Measurements from ENCODE around the gene LMLN. TPM values are rescaled to one million over a fixed set of nuclear protein-coding genes. Genes with fewer than 3 reads are reported as not detected.

The LMLN gene
- total and polyA plus RNA-seq, 2 of the 13 experiments (the other 11 are each of a cell fraction or from before 2014, with no cell fraction given), result 1.2 to 1.8 TPM

GRCh38 chr3:197949778-197950676 is 10.0 kb upstream of the LMLN start, which contains the start of gene RPL35A (continued):
- TF ChIP-seq YEATS4 (CRISPR knock-in tag; IDR thresholded peaks at IDR 0.05; ENCODE audit: borderline replicate concordance) (peak; percentile 81; the same call in 1 of the 2 replicates), CREB1 (IDR thresholded peaks at IDR 0.05) (peak; percentile 35), CREB1 (CRISPR knock-in tag; IDR thresholded peaks at IDR 0.05) (peak; percentile 75), ZNF232 (CRISPR knock-in tag; IDR thresholded peaks at IDR 0.05; ENCODE audit: borderline replicate concordance) (peak; percentile 50; the same call in 1 of the 2 replicates), TBX3 (IDR thresholded peaks at IDR 0.05; ENCODE audit: borderline replicate concordance) (0 out of 2 replicates have a peak, but pooled peaks have one; percentile 9), RNF2 (conservative IDR thresholded peaks at IDR 0.05; ENCODE audit: low read depth) (0 out of 2 replicates have a peak, but pooled peaks have one; percentile 25), ZNF263 (CRISPR knock-in tag; IDR thresholded peaks at IDR 0.05) (no peak), ZFP36L1 (CRISPR knock-in tag; IDR thresholded peaks at IDR 0.05) (peak; percentile 26; the same call in 1 of the 2 replicates), ZNF605 (CRISPR knock-in tag; IDR thresholded peaks at IDR 0.05) (peak; percentile 68), PHF8 (CRISPR knock-in tag; IDR thresholded peaks at IDR 0.05) (peak; percentile 77), STAT5B (CRISPR knock-in tag; IDR thresholded peaks at IDR 0.05) (no peak), MXD1 (CRISPR knock-in tag; IDR thresholded peaks at IDR 0.05) (no peak), ZMYM4 (CRISPR knock-in tag; IDR thresholded peaks at IDR 0.05) (peak; percentile 66), GTF2F1 (IDR thresholded peaks at IDR 0.05; ENCODE audit: low read length) (peak; percentile 77; the same call in 1 of the 2 replicates), HDAC2 (CRISPR knock-in tag; IDR thresholded peaks at IDR 0.05) (0 out of 2 replicates have a peak, but pooled peaks have one; percentile 55), RAD21 (CRISPR knock-in tag; IDR thresholded peaks at IDR 0.05) (peak; percentile 21; the same call in 1 of the 2 replicates), ZNF574 (CRISPR knock-in tag; IDR thresholded peaks at IDR 0.05) (peak; percentile 72), ZNF143 (CRISPR knock-in tag; IDR thresholded peaks at IDR 0.05) (peak; percentile 92), ZBTB26 (CRISPR knock-in tag; IDR thresholded peaks at IDR 0.05; ENCODE audit: borderline replicate concordance) (0 out of 2 replicates have a peak, but pooled peaks have one; percentile 38), PHB2 (IDR thresholded peaks at IDR 0.05; ENCODE audit: partially characterized antibody) (no peak), RFXAP (CRISPR knock-in tag; IDR thresholded peaks at IDR 0.05; ENCODE audit: borderline replicate concordance) (peak; percentile 71; the same call in 1 of the 2 replicates), ZNF883 (CRISPR knock-in tag; IDR thresholded peaks at IDR 0.05; ENCODE audit: not compliant biosample characterization) (peak; percentile 20), CBFB (CRISPR knock-in tag; IDR thresholded peaks at IDR 0.05) (peak; percentile 64; the same call in 1 of the 2 replicates), DDIT3 (CRISPR knock-in tag; IDR thresholded peaks at IDR 0.05) (0 out of 2 replicates have a peak, but pooled peaks have one; percentile 31), NONO (IDR thresholded peaks at IDR 0.05) (no peak), NONO (CRISPR knock-in tag; conservative IDR thresholded peaks at IDR 0.05) (peak; percentile 55; the same call in 1 of the 2 replicates), ZNF563 (CRISPR knock-in tag; IDR thresholded peaks at IDR 0.05) (no peak)

Data from HepG2 (cell line).